HCT116 (cell line): ENCODE data around the gene CD28. TPM values are rescaled to one million over a fixed set of nuclear protein-coding genes. Genes with fewer than 3 reads are reported as not detected.

ENCODE experiments used
- ATAC-seq: fragments of 200-7000 bp; cut with Tn5 transposase; 2 replicates; pipeline ENCODE4 v1.9.1; 2020; ENCODE audit warnings: mild to moderate bottlenecking, moderate library complexity
- BruUV-seq: library from RNA; stranded (reverse); fragments of 400-500 nt; replicated peaks from 2 replicates; lab custom pipeline; 2021; lab: Mats Ljungman, UMichigan
- CTCF ChIA-PET: fragments of 300-600 bp; sonication (Branson Sonifier 250); formaldehyde crosslinking; loops from one replicate; lab custom pipeline; 2021; ENCODE audit warnings: antibody characterized with exemption; lab: Charles Lee
- POLR2A ChIA-PET: fragments of 300-600, 350-600 bp; sonication (Branson Sonifier 250); formaldehyde crosslinking; loops from one replicate; lab custom pipeline; 2021; ENCODE audit warnings: antibody characterized with exemption; lab: Charles Lee
- RAD21 ChIA-PET, 2 experiments: fragments of 300-600 bp; sonication (Branson Sonifier 250); formaldehyde crosslinking; loops; one replicate each; lab custom pipeline; 2023; ENCODE audit warnings: low total read pairs in 2 of 2; ENCODE audit not compliant: uncharacterized antibody in 2 of 2, unreplicated experiment in 2 of 2, low non-redundant PET in 1 of 2; lab: Charles Lee
- DNase-seq: peaks from one replicate; pipeline ENCODE4 v3.0.0-alpha.2; 2010; ENCODE audit warnings: low read depth, low spot score
- H2AFZ ChIP-seq: fragments of 200-600 bp; shearing (Covaris generic), sonication (generic); 2 replicates; pipeline ENCODE4 v1.6.1; 2017; ENCODE audit warnings: low read depth, mixed run types, mixed read lengths, antibody characterized with exemption, low read length; ENCODE audit not compliant: poor library complexity, severe bottlenecking
- H3K27ac ChIP-seq: 2 replicates; pipeline ENCODE4 v1.5.1; 2012; ENCODE audit warnings: low read depth, low read length
- H3K27me3 ChIP-seq: fragments of 200-600 bp; sonication (generic); 2 replicates; pipeline ENCODE4 v1.6.1; 2016; ENCODE audit warnings: mixed run types, low read length, mixed read lengths; ENCODE audit not compliant: insufficient read depth
- H3K36me3 ChIP-seq, 2 experiments: fragments of 200-500 bp in 1 of 2; fragments of 200-600 bp in 1 of 2; sonication (Bioruptor generic) in 1 of 2; sonication (generic) in 1 of 2; 2 replicates each; pipeline versions ENCODE4 v1.5.1 to v1.6.1; 2014 to 2016; ENCODE audit warnings: low read length in 2 of 2, inconsistent platforms in 1 of 2, mixed read lengths in 1 of 2, mixed run types in 1 of 2; ENCODE audit not compliant: insufficient read depth in 2 of 2, control insufficient read depth in 1 of 2
- H3K4me1 ChIP-seq, 2 experiments: fragments of 200-600 bp in 1 of 2; sonication (generic) in 1 of 2; 2 replicates each; pipeline versions ENCODE4 v1.5.1 to v1.6.1; 2012 to 2017; ENCODE audit warnings: low read length in 2 of 2, inconsistent platforms in 1 of 2, mild to moderate bottlenecking in 1 of 2, mixed read lengths in 1 of 2, mixed run types in 1 of 2, moderate library complexity in 1 of 2; ENCODE audit not compliant: insufficient read depth in 2 of 2, control insufficient read depth in 1 of 2
- H3K4me2 ChIP-seq: fragments of 200-600 bp; sonication (generic); 2 replicates; pipeline ENCODE4 v1.6.1; 2017; ENCODE audit warnings: mixed run types, low read length, mixed read lengths
- H3K4me3 ChIP-seq, 2 experiments: fragments of 200-600 bp in 1 of 2; sonication (generic) in 1 of 2; replicated peaks in 1 of 2; 2 replicates each; pipeline ENCODE4 v1.5.1; 2011 to 2016; ENCODE audit warnings: low read length in 2 of 2, control low read depth in 1 of 2, low read depth in 1 of 2, mild to moderate bottlenecking in 1 of 2, mixed read lengths in 1 of 2, mixed run types in 1 of 2
- H3K79me2 ChIP-seq: fragments of 200-600 bp; sonication (generic); 2 replicates; pipeline ENCODE4 v1.6.1; 2017; ENCODE audit warnings: mild to moderate bottlenecking, mixed run types, low read length, moderate library complexity, mixed read lengths; ENCODE audit not compliant: insufficient read depth
- H3K9ac ChIP-seq: fragments of 200-600 bp; sonication (generic); 2 replicates; pipeline ENCODE4 v1.6.1; 2016; ENCODE audit warnings: low read length, mixed read lengths
- H3K9me2 ChIP-seq: fragments of 200-600 bp; sonication (generic), shearing (Covaris generic); 2 replicates; pipeline ENCODE4 v1.6.1; 2017; ENCODE audit warnings: mixed run types, mild to moderate bottlenecking, moderate library complexity; ENCODE audit not compliant: insufficient read depth
- H3K9me3 ChIP-seq, 2 experiments: fragments of 200-500 bp in 1 of 2; fragments of 200-600 bp in 1 of 2; sonication (Bioruptor generic) in 1 of 2; sonication (generic) in 1 of 2; 2 replicates each; pipeline ENCODE4 v1.6.1; 2014 to 2017; ENCODE audit warnings: low read length in 2 of 2, mixed read lengths in 2 of 2, inconsistent platforms in 1 of 2, low read depth in 1 of 2, mild to moderate bottlenecking in 1 of 2, mixed run types in 1 of 2, moderate library complexity in 1 of 2; ENCODE audit not compliant: control insufficient read depth in 1 of 2, insufficient read depth in 1 of 2
- H4K20me1 ChIP-seq: fragments of 200-600 bp; sonication (generic), shearing (Covaris generic); 2 replicates; pipeline ENCODE4 v1.6.1; 2017; ENCODE audit warnings: mixed run types, mild to moderate bottlenecking, moderate library complexity; ENCODE audit not compliant: insufficient read depth
- ATF3 ChIP-seq: IDR thresholded peaks from 2 replicates; pipeline ENCODE4 v1.6.1; 2012
- CBX3 ChIP-seq: IDR thresholded peaks from 2 replicates; pipeline ENCODE4 v1.6.1; 2012; ENCODE audit warnings: low read depth
- CTCF ChIP-seq, 3 experiments: fragments of 200-600 bp in 1 of 3; sonication (generic) in 1 of 3; IDR thresholded peaks in 2 of 3; conservative IDR thresholded peaks in 1 of 3; 2 replicates each; pipeline ENCODE4 v1.5.1; 2012 to 2017; ENCODE audit warnings: low read depth in 2 of 3, low read length in 2 of 3, antibody characterized with exemption in 1 of 3, borderline replicate concordance in 1 of 3, control low read depth in 1 of 3, mild to moderate bottlenecking in 1 of 3, mixed read lengths in 1 of 3, mixed run types in 1 of 3, moderate library complexity in 1 of 3; ENCODE audit not compliant: insufficient read depth in 1 of 3
- ELF1 ChIP-seq: IDR thresholded peaks from 2 replicates; pipeline ENCODE4 v1.6.1; 2012; ENCODE audit warnings: low read depth, borderline replicate concordance
- EZH2 ChIP-seq: fragments of 200-600 bp; sonication (generic); IDR thresholded peaks from 2 replicates; pipeline ENCODE4 v1.6.1; 2017; ENCODE audit warnings: antibody characterized with exemption, mixed run types
- EZH2phosphoT487 ChIP-seq: fragments of 200-600 bp; IDR thresholded peaks from 2 replicates; pipeline ENCODE4 v1.6.1; 2018; ENCODE audit warnings: antibody characterized with exemption, borderline replicate concordance
- FOSL1 ChIP-seq: IDR thresholded peaks from 2 replicates; pipeline ENCODE4 v1.6.1; 2012; ENCODE audit warnings: low read depth
- JUND ChIP-seq: IDR thresholded peaks from 2 replicates; pipeline ENCODE4 v1.6.1; 2012
- MAX ChIP-seq: IDR thresholded peaks from 2 replicates; pipeline ENCODE4 v1.6.1; 2012
- POLR2AphosphoS5 ChIP-seq: IDR thresholded peaks from 2 replicates; pipeline ENCODE4 v1.6.1; 2011; ENCODE audit warnings: mild to moderate bottlenecking, low read depth, low read length, moderate library complexity
- REST ChIP-seq: IDR thresholded peaks from 2 replicates; pipeline ENCODE4 v1.6.1; 2012; ENCODE audit warnings: low read depth
- SIN3A ChIP-seq: IDR thresholded peaks from 2 replicates; pipeline ENCODE4 v1.6.1; 2012; ENCODE audit warnings: low read depth
- SP1 ChIP-seq: IDR thresholded peaks from 2 replicates; pipeline ENCODE4 v1.6.1; 2012; ENCODE audit warnings: low read depth
- SRF ChIP-seq: IDR thresholded peaks from 2 replicates; pipeline ENCODE4 v1.6.1; 2012; ENCODE audit warnings: low read depth
- TCF7L2 ChIP-seq: IDR thresholded peaks from 2 replicates; pipeline ENCODE4 v1.7.0; 2011; ENCODE audit warnings: borderline replicate concordance, inconsistent platforms; ENCODE audit not compliant: insufficient read depth, insufficient read length; ENCODE audit errors: extremely low read depth
- YY1 ChIP-seq: IDR thresholded peaks from 2 replicates; pipeline ENCODE4 v1.6.1; 2011; ENCODE audit warnings: low read length, low read depth, moderate library complexity, mild to moderate bottlenecking; ENCODE audit not compliant: insufficient replicate concordance; ENCODE audit errors: extremely low read depth
- ZFX ChIP-seq: fragments of 450-650 bp; IDR thresholded peaks from 2 replicates; pipeline ENCODE4 v1.6.1; 2017
- ZNF274 ChIP-seq: fragments of 200-500 bp; sonication (Bioruptor generic); IDR thresholded peaks from 2 replicates; pipeline ENCODE4 v1.6.1; 2014; ENCODE audit warnings: mild to moderate bottlenecking, low read depth, low read length, inconsistent platforms
- intact Hi-C: fragments of 100-400 bp; cut with micrococcal nuclease; formaldehyde crosslinking; loops from 2 replicates; pipeline ENCODE4 v1.10.0; 2022
- total RNA-seq: library from RNA; stranded (reverse); gene quantifications from one replicate; pipeline ENCODE4 v1.2.1, GENCODE V29; 2021; ENCODE audit not compliant: unreplicated experiment

CD28 gene
- total RNA-seq, 1 experiment from 2014 or later = 0.37 TPM

GRCh38 chr2:203748331-203749126 lies 42.1 kb downstream of the CD28 start:
- Histone ChIP-seq H4K20me1 (no peaks in the 10 kb centered on the region), H3K9ac (no peak overlapping the region), H3K79me2 (no peaks in the 10 kb centered on the region)
- TF ChIP-seq ZFX (no peak), CTCF (IDR thresholded peaks at IDR 0.05 in 2 of 3, conservative IDR thresholded peaks at IDR 0.05 in 1 of 3; ENCODE audit: borderline replicate concordance in 1 of 3, insufficient read depth in 1 of 3, low read depth in 2 of 3, low read length in 2 of 3) (no peak), TCF7L2 (no peak), EZH2 (no peak), ELF1 (no peak), POLR2AphosphoS5 (no peak), MAX (no peak), ZNF274 (no peak), SP1 (no peak), JUND (no peak), CBX3 (no peak), SIN3A (no peak), SRF (no peak), YY1 (no peak), EZH2phosphoT487 (no peak), FOSL1 (no peak), REST (no peak), ATF3 (no peak)
- TF ChIP-seq, all 23 proteins: peak for 0
- no peak overlapping the region for H2AFZ ChIP-seq
- no peak overlapping the region for H3K27ac ChIP-seq
- H3K9me3 ChIP-seq = no peaks in the 10 kb centered on the region
- POLR2A ChIA-PET = no interaction called here
- CTCF ChIA-PET = no interaction called here
- intact Hi-C loops = no loop called here
- H3K4me2 ChIP-seq = no peak overlapping the region
- no peaks in the 10 kb centered on the region for H3K4me1 ChIP-seq
- BruUV-seq = no TSS peak
- no peak overlapping the region for H3K4me3 ChIP-seq
- no peaks in the 10 kb centered on the region for H3K27me3 ChIP-seq
- H3K9me2 ChIP-seq = no peaks in the 10 kb centered on the region
- H3K36me3 ChIP-seq = no peaks in the 10 kb centered on the region
- RAD21 ChIA-PET = no interaction called here
- DNase-seq (no peak), ATAC-seq (no peak)
